Measurements from ENCODE around the gene CCDC54. TPM values are rescaled to one million over a fixed set of nuclear protein-coding genes. Genes with fewer than 3 reads are reported as not detected.

CCDC54 gene
- total RNA-seq, 2 donors from 2014 or later, result 5.4 TPM; not detected in 1

GRCh38 chr3:107421170-107421792 lies 44.0 kb downstream of the CCDC54 start:
- TF ChIP-seq POLR2AphosphoS5 (IDR thresholded peaks at IDR 0.05), result peak; percentile 62
- peak in 3 of 4 experiments; percentile 66 to 75 (median 70) for TF ChIP-seq CTCF (IDR thresholded peaks at IDR 0.05)
- no peak for TF ChIP-seq POLR2A (IDR thresholded peaks at IDR 0.05)
- H3K4me3 ChIP-seq, result no peak overlapping the region
- no peaks in the 10 kb centered on the region for H3K4me1 ChIP-seq (replicated peaks)
- H3K27me3 ChIP-seq (replicated peaks; ENCODE audit: insufficient read depth), result no peaks in the 10 kb centered on the region
- intact Hi-C loops (cut with DNase I), result loop anchor here (2.0 kb wide), 1 partner anchor 150 kb away; no protein-coding TSS in a partner anchor
- H3K27ac ChIP-seq, result peak overlapping the region in 1 of 2 donors; percentile 45
- H3K36me3 ChIP-seq, result no peaks in the 10 kb centered on the region
- under 1% methylated on average over 4 of the region's 4 CpGs for WGBS
- H3K9me3 ChIP-seq, result no peaks in the 10 kb centered on the region
- peak; percentile 25 for DNase-seq (ENCODE audit: low spot score)

GRCh38 chr3:107421881-107422280 lies 44.6 kb downstream of the CCDC54 start:
- TF ChIP-seq POLR2AphosphoS5 (IDR thresholded peaks at IDR 0.05) (no peak), CTCF (IDR thresholded peaks at IDR 0.05) (no peak), POLR2A (IDR thresholded peaks at IDR 0.05) (no peak)
- no peak for DNase-seq (ENCODE audit: low spot score)
- H3K27me3 ChIP-seq (replicated peaks; ENCODE audit: insufficient read depth), result no peaks in the 10 kb centered on the region
- H3K4me1 ChIP-seq (replicated peaks), result no peaks in the 10 kb centered on the region
- H3K4me3 ChIP-seq, result no peak overlapping the region
- WGBS, result 90% methylated on average over 1 of the region's 1 CpG
- no peaks in the 10 kb centered on the region for H3K36me3 ChIP-seq
- no peaks in the 10 kb centered on the region for H3K9me3 ChIP-seq
- no peak overlapping the region for H3K27ac ChIP-seq
- intact Hi-C loops (cut with DNase I), result loop anchor here (2.0 kb wide), 1 partner anchor 151 kb away; no protein-coding TSS in a partner anchor

GRCh38 chr3:107425033-107425432 lies 47.8 kb downstream of the CCDC54 start:
- Histone ChIP-seq H3K27ac (no peak overlapping the region), H3K36me3 (no peaks in the 10 kb centered on the region), H3K9me3 (no peaks in the 10 kb centered on the region), H3K27me3 (replicated peaks; ENCODE audit: insufficient read depth) (no peaks in the 10 kb centered on the region), H3K4me1 (replicated peaks) (no peaks in the 10 kb centered on the region), H3K4me3 (no peak overlapping the region)
- no peak for DNase-seq (ENCODE audit: low spot score)
- TF ChIP-seq POLR2AphosphoS5 (IDR thresholded peaks at IDR 0.05), result no peak
- intact Hi-C loops (cut with DNase I), result loop anchor here (5.0 kb wide), 1 partner anchor 188 kb away; no protein-coding TSS in a partner anchor

- TF ChIP-seq POLR2AphosphoS5 (IDR thresholded peaks at IDR 0.05) (no peak), POLR2A (IDR thresholded peaks at IDR 0.05) (no peak), CTCF (IDR thresholded peaks at IDR 0.05) (no peak)
- Histone ChIP-seq H3K9me3 (no peaks in the 10 kb centered on the region), H3K27ac (no peak overlapping the region), H3K36me3 (no peaks in the 10 kb centered on the region), H3K27me3 (replicated peaks; ENCODE audit: insufficient read depth) (no peaks in the 10 kb centered on the region), H3K4me1 (replicated peaks) (no peaks in the 10 kb centered on the region), H3K4me3 (no peak overlapping the region)
- intact Hi-C loops (cut with DNase I), result loop anchor here (5.0 kb wide), 1 partner anchor 189 kb away; no protein-coding TSS in a partner anchor
- WGBS, result 72% methylated on average over 3 of the region's 3 CpGs
- no peak for DNase-seq (ENCODE audit: low spot score)
These were observed 49.0 kb downstream of the CCDC54 start for GRCh38 chr3:107426223-107426622.

Other genes starting within 250 kb of the CCDC54 start
- gene BBX, start 145.5 kb downstream of the CCDC54 start, total RNA-seq, result 100 to 1,000 TPM in 1 of 2 donors, 10 to 100 TPM in 1; 94.7 to 226 TPM

All from prostate gland (tissue), 2 donors.